Measurements from ENCODE around the gene VWA2.
"Not testable (repeated sequence)": the region's sequence is repeated elsewhere in the genome, so short reads cannot be mapped to it uniquely, and the experiment has no call there.

Gene VWA2

GRCh38 chr10:114327537-114328440 is 88.7 kb downstream of the VWA2 start:
- no peak overlapping the region for H3K9ac ChIP-seq (ENCODE audit: low read depth, low read length)
- no peak overlapping the region for H3K27ac ChIP-seq (ENCODE audit: low read length)
- H3K4me3 ChIP-seq (ENCODE audit: low read length), result no peak overlapping the region
- no peaks in the 10 kb centered on the region for H3K36me3 ChIP-seq (ENCODE audit: insufficient read depth, low read depth, low read length)
- H3K27me3 ChIP-seq (ENCODE audit: insufficient read depth, low read length), result no peaks in the 10 kb centered on the region
- 0 out of 2 replicates have a peak, but pooled peaks cover 3% of the 10 kb centered on the region for H3K4me1 ChIP-seq (ENCODE audit: insufficient read depth, low read length)
- no peaks in the 10 kb centered on the region for H3K9me3 ChIP-seq (ENCODE audit: insufficient read depth, low read depth, low read length)

DNA sequence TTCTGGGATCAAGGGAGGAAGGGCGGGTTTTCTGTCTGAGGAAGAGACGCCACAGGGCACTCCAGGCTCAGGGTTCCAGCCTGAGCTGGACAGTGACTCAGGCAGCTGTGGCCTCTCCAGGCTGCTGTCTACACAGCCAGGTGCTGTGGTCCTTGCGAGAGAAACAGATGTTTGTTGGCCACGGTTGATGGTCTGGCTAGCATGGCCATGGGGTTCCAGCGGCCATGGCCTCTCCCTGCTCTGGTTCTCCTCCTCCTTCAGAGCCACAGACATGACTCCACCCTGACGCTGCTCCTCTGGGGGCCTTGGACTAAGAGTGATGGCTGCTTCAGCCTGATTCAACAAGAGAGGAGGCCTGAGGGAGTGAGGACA is 89.4 kb downstream of the VWA2 start:
- H3K4me1 ChIP-seq (ENCODE audit: insufficient read depth, low read length), result 0 out of 2 replicates have a peak, but pooled peaks cover 3% of the 10 kb centered on the region
- no peaks in the 10 kb centered on the region for H3K27me3 ChIP-seq (ENCODE audit: insufficient read depth, low read length)
- H3K9me3 ChIP-seq (ENCODE audit: insufficient read depth, low read depth, low read length), result no peaks in the 10 kb centered on the region
- no peak overlapping the region for H3K27ac ChIP-seq (ENCODE audit: low read length)
- H3K4me3 ChIP-seq (ENCODE audit: low read length), result no peak overlapping the region
- no peak overlapping the region for H3K9ac ChIP-seq (ENCODE audit: low read depth, low read length)
- H3K36me3 ChIP-seq (ENCODE audit: insufficient read depth, low read depth, low read length), result no peaks in the 10 kb centered on the region

- no peak overlapping the region for H3K9ac ChIP-seq (ENCODE audit: low read depth, low read length)
- no peaks in the 10 kb centered on the region for H3K9me3 ChIP-seq (ENCODE audit: insufficient read depth, low read depth, low read length)
- 0 out of 2 replicates have a peak, but pooled peaks cover 3% of the 10 kb centered on the region for H3K4me1 ChIP-seq (ENCODE audit: insufficient read depth, low read length)
- no peaks in the 10 kb centered on the region for H3K27me3 ChIP-seq (ENCODE audit: insufficient read depth, low read length)
- H3K36me3 ChIP-seq (ENCODE audit: insufficient read depth, low read depth, low read length), result no peaks in the 10 kb centered on the region
- H3K27ac ChIP-seq (ENCODE audit: low read length), result no peak overlapping the region
- H3K4me3 ChIP-seq (ENCODE audit: low read length), result no peak overlapping the region
These were observed 89.8 kb downstream of the VWA2 start for GRCh38 chr10:114328874-114329273.

GRCh38 chr10:114329634-114330365 is 90.7 kb downstream of the VWA2 start:
- Histone ChIP-seq H3K4me3 (ENCODE audit: low read length) (no peak overlapping the region), H3K27ac (ENCODE audit: low read length) (no peak overlapping the region), H3K9me3 (ENCODE audit: insufficient read depth, low read depth, low read length) (no peaks in the 10 kb centered on the region), H3K9ac (ENCODE audit: low read depth, low read length) (no peak overlapping the region), H3K4me1 (ENCODE audit: insufficient read depth, low read length) (peaks cover 9% of the 10 kb centered on the region; the same call in 1 of the 2 replicates), H3K27me3 (ENCODE audit: insufficient read depth, low read length) (no peaks in the 10 kb centered on the region; the same call in 1 of the 2 replicates), H3K36me3 (ENCODE audit: insufficient read depth, low read depth, low read length) (no peaks in the 10 kb centered on the region)

GRCh38 chr10:114332301-114333192 is 93.5 kb downstream of the VWA2 start:
- no peak overlapping the region for H3K9ac ChIP-seq (ENCODE audit: low read depth, low read length)
- no peaks in the 10 kb centered on the region; the same call in 1 of the 2 replicates for H3K27me3 ChIP-seq (ENCODE audit: insufficient read depth, low read length)
- no peaks in the 10 kb centered on the region for H3K9me3 ChIP-seq (ENCODE audit: insufficient read depth, low read depth, low read length)
- no peaks in the 10 kb centered on the region for H3K36me3 ChIP-seq (ENCODE audit: insufficient read depth, low read depth, low read length)
- H3K4me1 ChIP-seq (ENCODE audit: insufficient read depth, low read length), result peaks cover 18% of the 10 kb centered on the region
- H3K4me3 ChIP-seq (ENCODE audit: low read length), result no peak overlapping the region
- H3K27ac ChIP-seq (ENCODE audit: low read length), result no peak overlapping the region

DNA sequence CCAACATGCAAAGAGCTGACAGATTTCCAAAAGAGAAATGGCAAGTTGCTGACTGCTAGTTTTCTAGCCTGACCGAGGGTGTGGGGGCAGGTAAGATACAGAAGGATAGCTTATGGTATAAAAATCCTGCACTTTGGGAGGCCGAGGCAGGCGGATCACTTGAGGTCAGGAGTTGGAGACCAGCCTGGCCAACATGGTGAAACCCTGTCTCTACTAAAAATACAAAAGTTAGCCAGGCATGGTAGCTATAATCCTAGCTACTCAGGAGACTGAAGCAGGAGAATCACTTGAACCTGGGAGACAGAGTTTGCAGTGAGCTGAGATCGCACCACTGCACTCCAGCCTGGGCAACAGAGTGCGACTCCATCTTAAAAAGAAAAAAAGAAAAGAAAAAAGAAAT is 94.4 kb downstream of the VWA2 start:
- H3K4me1 ChIP-seq (ENCODE audit: insufficient read depth, low read length), result peaks cover 26% of the 10 kb centered on the region
- H3K27ac ChIP-seq (ENCODE audit: low read length); H3K9ac ChIP-seq (ENCODE audit: low read depth, low read length); H3K9me3 ChIP-seq (ENCODE audit: insufficient read depth, low read depth, low read length); H3K36me3 ChIP-seq (ENCODE audit: insufficient read depth, low read depth, low read length); H3K27me3 ChIP-seq (ENCODE audit: insufficient read depth, low read length); H3K4me3 ChIP-seq (ENCODE audit: low read length): not testable (repeated sequence)

DNA sequence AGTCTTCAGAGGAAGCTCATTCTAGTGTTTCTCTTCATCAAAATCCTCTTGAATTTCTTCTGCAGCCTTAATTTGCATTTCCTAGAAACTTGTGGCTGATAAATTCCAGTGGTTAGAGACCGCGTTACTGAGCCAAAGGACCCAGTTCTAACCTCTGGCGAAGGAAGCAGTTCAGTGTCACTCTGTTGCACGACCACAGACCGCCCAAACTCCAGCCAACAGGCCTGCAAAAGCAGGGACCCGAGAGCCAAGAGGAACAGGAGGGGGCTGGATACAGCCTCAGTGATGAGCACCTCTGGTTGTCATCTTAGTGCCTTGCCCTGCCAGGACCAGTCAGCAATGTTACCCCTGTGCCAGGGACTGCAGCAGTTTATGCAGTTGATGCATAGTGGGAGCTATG is 95.2 kb downstream of the VWA2 start:
- H3K27me3 ChIP-seq (ENCODE audit: insufficient read depth, low read length), result peaks cover 5% of the 10 kb centered on the region; the same call in 1 of the 2 replicates
- H3K9me3 ChIP-seq (ENCODE audit: insufficient read depth, low read depth, low read length), result no peaks in the 10 kb centered on the region
- H3K36me3 ChIP-seq (ENCODE audit: insufficient read depth, low read depth, low read length), result no peaks in the 10 kb centered on the region
- H3K27ac ChIP-seq (ENCODE audit: low read length), result no peak overlapping the region
- H3K4me1 ChIP-seq (ENCODE audit: insufficient read depth, low read length), result peaks cover 26% of the 10 kb centered on the region
- no peak overlapping the region for H3K4me3 ChIP-seq (ENCODE audit: low read length)
- no peak overlapping the region for H3K9ac ChIP-seq (ENCODE audit: low read depth, low read length)

DNA sequence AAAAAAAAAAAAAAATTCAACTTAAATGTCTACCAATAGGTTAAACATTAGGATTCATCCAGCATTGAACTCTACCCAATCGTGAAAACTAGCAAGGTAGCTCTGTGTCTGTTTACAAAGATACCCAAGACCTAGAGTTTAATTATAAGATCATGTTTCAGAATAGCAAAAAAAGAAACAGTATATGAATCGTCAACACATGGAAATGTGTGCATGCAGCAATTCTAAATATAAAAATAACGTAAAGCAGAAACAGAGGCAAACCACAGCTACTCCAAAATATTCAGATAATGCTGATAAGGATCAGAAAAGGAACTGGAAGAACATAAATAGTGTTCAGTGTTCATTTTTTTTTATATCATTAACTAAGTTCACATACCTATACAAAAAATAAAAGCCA is 96.6 kb downstream of the VWA2 start:
- Histone ChIP-seq H3K4me1 (ENCODE audit: insufficient read depth, low read length) (peaks cover 26% of the 10 kb centered on the region), H3K36me3 (ENCODE audit: insufficient read depth, low read depth, low read length) (no peaks in the 10 kb centered on the region), H3K9ac (ENCODE audit: low read depth, low read length) (no peak overlapping the region), H3K9me3 (ENCODE audit: insufficient read depth, low read depth, low read length) (no peaks in the 10 kb centered on the region), H3K27me3 (ENCODE audit: insufficient read depth, low read length) (peaks cover 5% of the 10 kb centered on the region; the same call in 1 of the 2 replicates), H3K4me3 (ENCODE audit: low read length) (no peak overlapping the region), H3K27ac (ENCODE audit: low read length) (no peak overlapping the region)

DNA sequence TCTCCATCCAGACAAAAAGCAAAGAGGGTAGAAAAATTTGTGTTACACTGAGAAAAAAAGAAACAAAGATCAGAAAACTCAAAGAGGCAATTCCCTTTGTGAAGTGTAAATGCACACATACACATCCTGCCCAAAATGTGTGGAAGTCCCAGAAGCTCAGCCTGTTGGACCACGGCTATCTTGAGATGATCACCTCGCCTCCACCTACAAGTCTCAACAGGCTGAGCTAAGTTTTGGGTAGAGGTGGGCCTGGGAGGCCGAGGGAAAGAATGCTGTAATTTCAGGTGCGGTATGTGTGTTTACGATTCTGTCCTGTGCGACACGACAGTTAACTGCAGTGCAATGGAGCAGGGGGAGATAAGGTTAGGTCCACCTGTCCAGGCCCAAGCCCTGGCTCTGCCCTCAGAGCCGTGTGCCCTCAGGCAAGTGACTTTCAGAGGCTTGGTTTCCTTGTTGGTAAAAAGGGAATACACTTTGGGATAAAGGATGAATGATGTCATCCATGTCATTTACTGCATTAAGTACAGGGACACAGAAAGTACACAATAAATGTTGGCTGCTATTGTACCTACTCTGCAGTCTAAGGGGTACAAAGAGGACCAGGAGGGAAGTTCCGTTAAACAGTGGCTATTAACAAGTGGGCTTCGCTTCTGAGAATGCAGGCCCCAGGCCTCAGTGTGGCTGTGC is 97.9 kb downstream of the VWA2 start:
- Histone ChIP-seq H3K4me1 (ENCODE audit: insufficient read depth, low read length) (peaks cover 26% of the 10 kb centered on the region), H3K36me3 (ENCODE audit: insufficient read depth, low read depth, low read length) (no peaks in the 10 kb centered on the region), H3K27ac (ENCODE audit: low read length) (no peak overlapping the region), H3K9me3 (ENCODE audit: insufficient read depth, low read depth, low read length) (no peaks in the 10 kb centered on the region), H3K27me3 (ENCODE audit: insufficient read depth, low read length) (peaks cover 5% of the 10 kb centered on the region; the same call in 1 of the 2 replicates), H3K9ac (ENCODE audit: low read depth, low read length) (no peak overlapping the region), H3K4me3 (ENCODE audit: low read length) (no peak overlapping the region)

GRCh38 chr10:114337510-114338462 is 98.7 kb downstream of the VWA2 start:
- Histone ChIP-seq H3K27ac (ENCODE audit: low read length) (no peak overlapping the region), H3K9ac (ENCODE audit: low read depth, low read length) (no peak overlapping the region), H3K9me3 (ENCODE audit: insufficient read depth, low read depth, low read length) (no peaks in the 10 kb centered on the region), H3K4me3 (ENCODE audit: low read length) (no peak overlapping the region), H3K36me3 (ENCODE audit: insufficient read depth, low read depth, low read length) (no peaks in the 10 kb centered on the region), H3K4me1 (ENCODE audit: insufficient read depth, low read length) (peaks cover 22% of the 10 kb centered on the region), H3K27me3 (ENCODE audit: insufficient read depth, low read length) (peaks cover 5% of the 10 kb centered on the region; the same call in 1 of the 2 replicates)
